DLD1 (cell line): ENCODE measurements around the gene RPS17.
"Not testable (repeated sequence)": the region's sequence is repeated elsewhere in the genome, so short reads cannot be mapped to it uniquely, and the experiment has no call there.

Source experiments
- in situ Hi-C: cut with HindIII; loops from 2 replicates; pipeline ENCODE4 v1.10.0; 2017; ENCODE audit warnings: low sequenced_read_pairs

Gene RPS17

GRCh38 chr15:82548700-82549099 is 8.4 kb upstream of the RPS17 start:
- in situ Hi-C loops, result no loop called here

GRCh38 chr15:82545478-82545877 is 5.2 kb upstream of the RPS17 start:
- in situ Hi-C loops, result no loop called here

- in situ Hi-C loops, result no loop called here
Observed at GRCh38 chr15:82545002-82545401, 4.7 kb upstream of the RPS17 start.

- in situ Hi-C loops, result no loop called here
Observed at GRCh38 chr15:82544431-82544830, 4.2 kb upstream of the RPS17 start.

- in situ Hi-C loops, result no loop called here
Observed at GRCh38 chr15:82543160-82543559, 2.9 kb upstream of the RPS17 start.

- in situ Hi-C loops, result no loop called here
Observed at GRCh38 chr15:82540984-82541431, 751 bp upstream of the RPS17 start.

GRCh38 chr15:82539691-82540054 is 584 bp downstream of the RPS17 start:
- in situ Hi-C loops, result no loop called here

GRCh38 chr15:82538961-82539690 is 1.1 kb downstream of the RPS17 start:
- in situ Hi-C loops, result no loop called here

GRCh38 chr15:82537351-82537908 is 2.8 kb downstream of the RPS17 start:
- in situ Hi-C loops, result no loop called here

- in situ Hi-C loops, result no loop called here
Observed at GRCh38 chr15:82536409-82537350, 3.6 kb downstream of the RPS17 start.

GRCh38 chr15:82535566-82536408 is 4.5 kb downstream of the RPS17 start:
- in situ Hi-C loops, result no loop called here

GRCh38 chr15:82535151-82535550 is 5.1 kb downstream of the RPS17 start:
- in situ Hi-C loops, result not testable (repeated sequence)

- in situ Hi-C loops, result not testable (repeated sequence)
Observed at GRCh38 chr15:82534457-82534861, 5.8 kb downstream of the RPS17 start.

- in situ Hi-C loops, result no loop called here
Observed at GRCh38 chr15:82533801-82534200, 6.5 kb downstream of the RPS17 start.

- in situ Hi-C loops, result no loop called here
Observed at GRCh38 chr15:82532991-82533481, 7.2 kb downstream of the RPS17 start.

- in situ Hi-C loops, result no loop called here
Observed at GRCh38 chr15:82532383-82532990, 7.8 kb downstream of the RPS17 start.

- in situ Hi-C loops, result no loop called here
Observed at GRCh38 chr15:82531496-82532382, 8.5 kb downstream of the RPS17 start.

GRCh38 chr15:82530606-82531379 is 9.5 kb downstream of the RPS17 start:
- in situ Hi-C loops, result no loop called here
